ENCODE data around the gene UXS1. TPM values are rescaled to one million over a fixed set of nuclear protein-coding genes. Genes with fewer than 3 reads are reported as not detected.

The UXS1 gene
- total and polyA plus RNA-seq, 9 of the 15 experiments (the other 6 are each of a cell fraction or from before 2014, with no cell fraction given), result 5.8 to 25.8 (median 15.0) TPM

GRCh38 chr2:106096299-106097037, 97.6 kb downstream of the UXS1 start:
- H3K9ac ChIP-seq (ENCODE audit: insufficient read depth in 1 of 2, low read depth in 2 of 2, low read length in 2 of 2), result no peak overlapping the region
- no peak overlapping the region for H3K4me2 ChIP-seq (ENCODE audit: insufficient read depth, low read length)
- ChIA-PET CTCF (ENCODE audit: low intra/inter-chr PET ratio) (no interaction called here), POLR2A (no interaction called here)
- no peak overlapping the region for H3K4me3 ChIP-seq
- no TSS peak for BruUV-seq (replicated peaks)
- no peak overlapping the region for H3K27ac ChIP-seq (ENCODE audit: extremely low read depth, low read depth, low read length)
- H3K79me2 ChIP-seq (ENCODE audit: control insufficient read depth, insufficient read depth, low read length), result no peaks in the 10 kb centered on the region
- no peaks in the 10 kb centered on the region for H3K9me1 ChIP-seq (ENCODE audit: control insufficient read depth, insufficient read depth, low read length)
- in situ Hi-C loops (cut with MboI) (no loop called here), intact Hi-C loops (cut with micrococcal nuclease) (no loop called here)
- FAIRE-seq (no peak), DNase-seq (ENCODE audit: extremely low read depth in 1 of 4, low spot score in 3 of 4) (no peak), ATAC-seq (no peak)
- H4K20me1 ChIP-seq (replicated peaks; ENCODE audit: control insufficient read depth, insufficient read depth, low read length), result no peaks in the 10 kb centered on the region
- TF ChIP-seq ADNP (tag; IDR thresholded peaks at IDR 0.05), result no peak
- TF ChIP-seq ATF6 (CRISPR knock-in tag; IDR thresholded peaks at IDR 0.05), result no peak
- TF ChIP-seq ZNF316 (IDR thresholded peaks at IDR 0.05), result no peak
- no peak for TF ChIP-seq CBX5 (IDR thresholded peaks at IDR 0.05; ENCODE audit: borderline replicate concordance, low read depth)
- TF ChIP-seq KLF10 (CRISPR knock-in tag; IDR thresholded peaks at IDR 0.05), result no peak
- TF ChIP-seq ZNF644 (tag; IDR thresholded peaks at IDR 0.05; ENCODE audit: low read depth), result no peak
- no peak overlapping the region for H2AFZ ChIP-seq (ENCODE audit: low read depth, low read length)
- H3K4me1 ChIP-seq (replicated peaks in 1 of 2; ENCODE audit: control insufficient read depth in 2 of 2, insufficient read depth in 2 of 2, low read length in 2 of 2), result no peaks in the 10 kb centered on the region
- H3K9me3 ChIP-seq (replicated peaks; ENCODE audit: control insufficient read depth, insufficient read depth, low read depth, low read length), result no peaks in the 10 kb centered on the region
- no peaks in the 10 kb centered on the region for H3K27me3 ChIP-seq (ENCODE audit: control insufficient read depth in 2 of 2, insufficient read depth in 2 of 2, low read length in 2 of 2)
- 95% methylated on average over 12 of the region's 12 CpGs for WGBS (ENCODE audit: insufficient coverage, low coverage, missing lambda C conversion rate)
- peaks cover 45% of the 10 kb centered on the region; the same call in 1 of the 3 replicates for H3K36me3 ChIP-seq (ENCODE audit: control insufficient read depth, insufficient read depth, low read length)

Measured in K562 (cell line).